ENCODE measurements around the gene ARID1B. TPM values are rescaled to one million over a fixed set of nuclear protein-coding genes. Genes with fewer than 3 reads are reported as not detected.

Gene ARID1B
- total and polyA plus RNA-seq, 2 of the 4 experiments (the other 2 are of a cell fraction) = 14.5 to 20.1 TPM

DNA sequence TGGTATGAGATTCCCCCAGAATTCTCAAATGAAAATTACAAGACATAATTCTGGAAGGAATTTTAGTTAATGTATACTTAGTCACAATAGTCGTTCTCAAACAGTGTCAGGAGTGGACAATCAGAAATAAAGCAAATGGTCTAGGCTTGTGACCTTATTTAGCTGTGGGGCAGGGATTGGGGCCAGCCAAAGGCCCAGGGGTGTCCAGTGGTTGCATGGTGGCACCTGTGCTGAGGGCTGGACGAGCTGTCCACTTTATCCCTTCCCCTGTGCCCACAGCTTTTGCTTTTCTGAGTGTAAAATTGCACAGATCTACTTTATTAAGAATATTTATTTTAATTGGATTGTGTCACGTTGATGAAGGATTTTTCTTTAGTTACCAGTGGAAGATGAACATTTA lies 195.0 kb downstream of the ARID1B start:
- ATAC-seq (ENCODE audit: low read depth) (no peak), DNase-seq (no peak)
- Histone ChIP-seq H3K14ac (replicated peaks; ENCODE audit: low read depth, low read length) (no peak overlapping the region), H3K18ac (ENCODE audit: low read depth, low read length) (no peak overlapping the region), H2BK120ac (ENCODE audit: low read depth, low read length) (no peak overlapping the region), H4K20me1 (ENCODE audit: insufficient read depth, low read length) (peaks cover 26% of the 10 kb centered on the region), H4K5ac (ENCODE audit: low read depth, low read length) (no peak overlapping the region), H3K4me2 (ENCODE audit: low read depth, low read length) (no peak overlapping the region), H2AK5ac (ENCODE audit: low read depth, low read length) (no peak overlapping the region), H4K8ac (ENCODE audit: low read depth in 2 of 2, low read length in 2 of 2) (no peak overlapping the region), H2BK5ac (ENCODE audit: low read depth, low read length, poor library complexity, severe bottlenecking) (no peak overlapping the region), H3K4ac (ENCODE audit: low read depth, low read length) (no peak overlapping the region), H3K79me1 (ENCODE audit: low read depth in 1 of 2, low read length in 2 of 2) (peaks cover 40 to 59% of the 10 kb centered on the region in 2 experiments), H3K9me3 (ENCODE audit: control insufficient read depth, insufficient read depth, low read length) (no peaks in the 10 kb centered on the region), H3K4me1 (ENCODE audit: control insufficient read depth, insufficient read depth, low read length) (peaks cover 2% of the 10 kb centered on the region; the same call in 1 of the 2 replicates), H3K36me3 (ENCODE audit: control insufficient read depth, insufficient read depth, low read length) (no peaks in the 10 kb centered on the region), H3K27me3 (ENCODE audit: control insufficient read depth, insufficient read depth, low read length) (no peaks in the 10 kb centered on the region), H2AFZ (replicated peaks; ENCODE audit: low read length, poor library complexity) (no peak overlapping the region), H2BK20ac (ENCODE audit: low read depth, low read length) (no peak overlapping the region), H3K4me3 (ENCODE audit: insufficient read depth, low read depth, low read length) (no peak overlapping the region), H3K9me1 (ENCODE audit: insufficient read depth, low read length) (peaks cover 3% of the 10 kb centered on the region; the same call in 1 of the 2 replicates), H2AK9ac (replicated peaks; ENCODE audit: low read depth, low read length, poor library complexity) (no peak overlapping the region), H3K56ac (ENCODE audit: extremely low read depth, insufficient read depth, low read length) (no peak overlapping the region), H3K9ac (ENCODE audit: low read depth, low read length) (no peak overlapping the region), H3K27ac (ENCODE audit: insufficient read depth, low read length) (no peak overlapping the region), H2BK15ac (ENCODE audit: low read depth, low read length) (no peak overlapping the region), H4K91ac (ENCODE audit: insufficient read depth, low read depth, low read length) (no peak overlapping the region), H3K23ac (ENCODE audit: low read depth, low read length) (no peak overlapping the region)
- BruUV-seq (replicated peaks) = no TSS peak
- dilution Hi-C loops (cut with HindIII; ENCODE audit: low sequenced_read_pairs, unreplicated experiment) = no loop called here
- intact Hi-C loops (cut with micrococcal nuclease) = no loop called here
- CTCF ChIA-PET = no interaction called here
- POLR2A ChIA-PET (ENCODE audit: unreplicated experiment) = no interaction called here
- no CpG with 5 or more reads among the region's 3 CpGs for WGBS, 2 experiments (ENCODE audit: extremely low coverage in 2 of 2, insufficient read length in 1 of 2)
- in situ Hi-C loops (cut with MboI; ENCODE audit: low sequenced_read_pairs) = no loop called here
- TF ChIP-seq, protein P1, sequence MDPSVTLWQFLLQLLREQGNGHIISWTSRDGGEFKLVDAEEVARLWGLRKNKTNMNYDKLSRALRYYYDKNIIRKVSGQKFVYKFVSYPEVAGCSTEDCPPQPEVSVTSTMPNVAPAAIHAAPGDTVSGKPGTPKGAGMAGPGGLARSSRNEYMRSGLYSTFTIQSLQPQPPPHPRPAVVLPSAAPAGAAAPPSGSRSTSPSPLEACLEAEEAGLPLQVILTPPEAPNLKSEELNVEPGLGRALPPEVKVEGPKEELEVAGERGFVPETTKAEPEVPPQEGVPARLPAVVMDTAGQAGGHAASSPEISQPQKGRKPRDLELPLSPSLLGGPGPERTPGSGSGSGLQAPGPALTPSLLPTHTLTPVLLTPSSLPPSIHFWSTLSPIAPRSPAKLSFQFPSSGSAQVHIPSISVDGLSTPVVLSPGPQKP (IDR thresholded peaks at IDR 0.05; ENCODE audit: borderline replicate concordance, low read depth, low read length) = no peak
- TF ChIP-seq MAFK (IDR thresholded peaks at IDR 0.05; ENCODE audit: low read depth, low read length) (no peak), FOS (IDR thresholded peaks at IDR 0.05; ENCODE audit: low read depth, low read length) (no peak), BHLHE40 (IDR thresholded peaks at IDR 0.05; ENCODE audit: low read depth, low read length) (no peak), CEBPB (IDR thresholded peaks at IDR 0.05; ENCODE audit: low read depth, low read length) (no peak), RFX5 (IDR thresholded peaks at IDR 0.05; ENCODE audit: low read depth, low read length) (no peak), MXI1 (IDR thresholded peaks at IDR 0.05; ENCODE audit: borderline replicate concordance, low read depth, low read length) (no peak), RCOR1 (IDR thresholded peaks at IDR 0.05; ENCODE audit: insufficient replicate concordance, low read length) (no peak), POLR2A (IDR thresholded peaks at IDR 0.05; ENCODE audit: low read depth, low read length) (no peak), MAZ (IDR thresholded peaks at IDR 0.05; ENCODE audit: borderline replicate concordance, low read depth, low read length) (no peak), RAD21 (IDR thresholded peaks at IDR 0.05; ENCODE audit: low read length) (no peak), CHD1 (IDR thresholded peaks at IDR 0.05; ENCODE audit: low read depth, low read length) (no peak)
- TF ChIP-seq, protein P2, sequence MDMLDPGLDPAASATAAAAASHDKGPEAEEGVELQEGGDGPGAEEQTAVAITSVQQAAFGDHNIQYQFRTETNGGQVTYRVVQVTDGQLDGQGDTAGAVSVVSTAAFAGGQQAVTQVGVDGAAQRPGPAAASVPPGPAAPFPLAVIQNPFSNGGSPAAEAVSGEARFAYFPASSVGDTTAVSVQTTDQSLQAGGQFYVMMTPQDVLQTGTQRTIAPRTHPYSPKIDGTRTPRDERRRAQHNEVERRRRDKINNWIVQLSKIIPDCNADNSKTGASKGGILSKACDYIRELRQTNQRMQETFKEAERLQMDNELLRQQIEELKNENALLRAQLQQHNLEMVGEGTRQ (IDR thresholded peaks at IDR 0.05; ENCODE audit: low read depth, low read length) = no peak
- TF ChIP-seq, protein P3, sequence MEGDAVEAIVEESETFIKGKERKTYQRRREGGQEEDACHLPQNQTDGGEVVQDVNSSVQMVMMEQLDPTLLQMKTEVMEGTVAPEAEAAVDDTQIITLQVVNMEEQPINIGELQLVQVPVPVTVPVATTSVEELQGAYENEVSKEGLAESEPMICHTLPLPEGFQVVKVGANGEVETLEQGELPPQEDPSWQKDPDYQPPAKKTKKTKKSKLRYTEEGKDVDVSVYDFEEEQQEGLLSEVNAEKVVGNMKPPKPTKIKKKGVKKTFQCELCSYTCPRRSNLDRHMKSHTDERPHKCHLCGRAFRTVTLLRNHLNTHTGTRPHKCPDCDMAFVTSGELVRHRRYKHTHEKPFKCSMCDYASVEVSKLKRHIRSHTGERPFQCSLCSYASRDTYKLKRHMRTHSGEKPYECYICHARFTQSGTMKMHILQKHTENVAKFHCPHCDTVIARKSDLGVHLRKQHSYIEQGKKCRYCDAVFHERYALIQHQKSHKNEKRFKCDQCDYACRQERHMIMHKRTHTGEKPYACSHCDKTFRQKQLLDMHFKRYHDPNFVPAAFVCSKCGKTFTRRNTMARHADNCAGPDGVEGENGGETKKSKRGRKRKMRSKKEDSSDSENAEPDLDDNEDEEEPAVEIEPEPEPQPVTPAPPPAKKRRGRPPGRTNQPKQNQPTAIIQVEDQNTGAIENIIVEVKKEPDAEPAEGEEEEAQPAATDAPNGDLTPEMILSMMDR (conservative IDR thresholded peaks at IDR 0.05; ENCODE audit: low read depth, low read length) = no peak

All from IMR-90 (cell line).